DOHH2 (cell line): Measurements from ENCODE around the gene SLC6A9.

Source experiments
- CTCF ChIP-seq: fragments of 200-600 bp; sonication (generic); IDR thresholded peaks from one replicate; pipeline ENCODE4 v1.5.1; 2014; ENCODE audit warnings: antibody characterized with exemption, mild to moderate bottlenecking, low read depth, low read length; ENCODE audit not compliant: poor library complexity, severe bottlenecking
- EZH2phosphoT487 ChIP-seq: fragments of 200-600 bp; sonication (generic); IDR thresholded peaks from 2 replicates; pipeline ENCODE4 v1.6.1; 2017; ENCODE audit warnings: borderline replicate concordance, mild to moderate bottlenecking, antibody characterized with exemption, low read length, moderate library complexity, mixed read lengths

GRCh38 chr1:43954036-43954435, 77.2 kb downstream of the SLC6A9 start:
- TF ChIP-seq CTCF: no peak
- TF ChIP-seq EZH2phosphoT487: no peak
